Right atrium auricular region (tissue), 2 donors: ENCODE data around the gene ABCD3. TPM values are rescaled to one million over a fixed set of nuclear protein-coding genes. Genes with fewer than 3 reads are reported as not detected.
A peak's percentile ranks its signal among the peaks of the same experiment; 100 is the strongest.

Experiments
- DNase-seq: peaks from one replicate; pipeline ENCODE4 v3.0.0-alpha.2; 2019; ENCODE audit warnings: low spot score
- H3K27ac ChIP-seq, 2 donors: fragments of 200-600 bp; sonication (generic); 1 replicate in 1 of 2; 2 replicates in 1 of 2; pipeline ENCODE4 v1.5.1; 2016 to 2019
- H3K27me3 ChIP-seq, 2 donors: fragments of 200-600 bp; sonication (generic); one replicate each; pipeline versions ENCODE4 v1.5.1 to v1.6.0; 2017 to 2019
- H3K36me3 ChIP-seq: fragments of 200-600 bp; sonication (generic); one replicate; pipeline ENCODE4 v1.5.1; 2016
- H3K4me1 ChIP-seq, 2 donors: fragments of 200-600 bp; sonication (generic); one replicate each; pipeline versions ENCODE4 v1.5.1 to v1.6.0; 2017 to 2019
- H3K4me3 ChIP-seq, 2 donors: fragments of 200-600 bp; sonication (generic); 1 replicate in 1 of 2; 2 replicates in 1 of 2; pipeline ENCODE4 v1.5.1; 2017 to 2019; ENCODE audit warnings: mild to moderate bottlenecking in 1 of 2, moderate library complexity in 1 of 2
- H3K9me3 ChIP-seq, 2 donors: fragments of 200-600 bp; sonication (generic); one replicate each; pipeline ENCODE4 v1.5.1; 2019
- total RNA-seq, 2 donors: library from RNA; depleted of rRNA; stranded (reverse); fragments of >200 nt; gene quantifications; one replicate each; pipeline ENCODE4 v1.1.0, GENCODE V29; 2016
- TF ChIP-seq, protein P1 (sequence below), 2 donors: fragments of 200-600 bp; sonication (generic); IDR thresholded peaks; one replicate each; pipeline ENCODE4 v1.5.1; 2019; ENCODE audit warnings: antibody characterized with exemption in 2 of 2

ABCD3 gene
- total RNA-seq, 2 donors from 2014 or later, result 24.6 to 54.1 TPM

DNA sequence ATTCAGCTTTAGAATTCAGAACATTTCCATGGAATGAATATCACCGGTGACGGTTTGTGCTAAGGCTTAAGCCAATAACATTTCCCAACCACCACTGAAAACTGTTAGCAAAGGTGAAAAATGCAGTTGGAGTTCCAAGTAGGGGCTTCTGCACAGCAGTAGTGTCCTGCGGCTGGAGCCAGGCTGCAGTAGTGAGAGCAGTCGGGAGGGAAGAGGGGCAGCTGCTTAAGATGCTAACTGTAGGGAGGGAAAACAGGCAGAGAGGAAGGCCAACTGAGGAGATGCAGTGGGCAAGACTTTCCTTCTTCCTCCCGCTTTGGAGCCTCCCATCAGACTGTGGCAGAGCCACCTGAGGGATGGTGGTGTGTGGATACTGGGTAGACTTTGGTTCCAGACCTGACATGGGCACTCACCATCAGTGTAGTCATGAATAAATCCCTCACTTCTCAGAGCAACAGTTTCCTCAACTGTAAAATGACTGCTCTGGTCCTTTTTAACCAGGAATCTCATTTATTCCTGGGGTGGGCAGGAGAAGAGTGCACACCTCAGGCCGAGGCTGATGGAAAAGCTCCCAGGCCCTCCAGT is 120.1 kb downstream of the ABCD3 start:
- Histone ChIP-seq H3K9me3 (no peaks in the 10 kb centered on the region), H3K4me3 (peak overlapping the region; percentile 7 to 83), H3K27ac (peak overlapping the region; percentile 22 to 97), H3K36me3 (peaks cover 14% of the 10 kb centered on the region), H3K4me1 (peaks cover 0 to 40% of the 10 kb centered on the region in 2 donors), H3K27me3 (no peaks in the 10 kb centered on the region)
- no peak for DNase-seq
- TF ChIP-seq, protein P1, sequence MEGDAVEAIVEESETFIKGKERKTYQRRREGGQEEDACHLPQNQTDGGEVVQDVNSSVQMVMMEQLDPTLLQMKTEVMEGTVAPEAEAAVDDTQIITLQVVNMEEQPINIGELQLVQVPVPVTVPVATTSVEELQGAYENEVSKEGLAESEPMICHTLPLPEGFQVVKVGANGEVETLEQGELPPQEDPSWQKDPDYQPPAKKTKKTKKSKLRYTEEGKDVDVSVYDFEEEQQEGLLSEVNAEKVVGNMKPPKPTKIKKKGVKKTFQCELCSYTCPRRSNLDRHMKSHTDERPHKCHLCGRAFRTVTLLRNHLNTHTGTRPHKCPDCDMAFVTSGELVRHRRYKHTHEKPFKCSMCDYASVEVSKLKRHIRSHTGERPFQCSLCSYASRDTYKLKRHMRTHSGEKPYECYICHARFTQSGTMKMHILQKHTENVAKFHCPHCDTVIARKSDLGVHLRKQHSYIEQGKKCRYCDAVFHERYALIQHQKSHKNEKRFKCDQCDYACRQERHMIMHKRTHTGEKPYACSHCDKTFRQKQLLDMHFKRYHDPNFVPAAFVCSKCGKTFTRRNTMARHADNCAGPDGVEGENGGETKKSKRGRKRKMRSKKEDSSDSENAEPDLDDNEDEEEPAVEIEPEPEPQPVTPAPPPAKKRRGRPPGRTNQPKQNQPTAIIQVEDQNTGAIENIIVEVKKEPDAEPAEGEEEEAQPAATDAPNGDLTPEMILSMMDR (IDR thresholded peaks at IDR 0.05), result peak in 1 of 2 donors; percentile 29

DNA sequence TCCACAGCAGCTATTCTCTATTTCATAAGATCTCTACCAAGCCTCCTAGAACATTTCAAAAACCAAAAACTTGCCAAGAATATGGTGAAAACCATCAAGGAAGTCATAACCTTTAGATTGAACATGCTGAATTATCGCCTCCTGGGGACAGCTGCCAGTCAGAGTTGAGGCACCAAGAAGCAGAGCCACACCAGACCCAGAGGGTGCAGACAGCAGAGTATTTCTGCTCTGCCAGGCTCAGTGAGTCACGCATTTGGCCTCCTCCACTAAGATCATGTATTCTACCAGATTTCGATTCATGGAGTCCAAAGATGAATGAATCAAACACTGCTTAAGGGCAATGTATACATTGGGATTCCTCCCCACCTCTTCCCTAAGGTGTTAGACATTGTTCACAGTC is 121.3 kb downstream of the ABCD3 start:
- no peaks in the 10 kb centered on the region for H3K27me3 ChIP-seq
- TF ChIP-seq, protein P1 (IDR thresholded peaks at IDR 0.05), result no peak
- peak overlapping the region; percentile 72 to 83 for H3K4me3 ChIP-seq
- peaks cover 0 to 52% of the 10 kb centered on the region in 2 donors for H3K4me1 ChIP-seq
- DNase-seq, result no peak
- no peaks in the 10 kb centered on the region for H3K9me3 ChIP-seq
- peak overlapping the region; percentile 92 to 97 for H3K27ac ChIP-seq
- H3K36me3 ChIP-seq, result peaks cover 8% of the 10 kb centered on the region

DNA sequence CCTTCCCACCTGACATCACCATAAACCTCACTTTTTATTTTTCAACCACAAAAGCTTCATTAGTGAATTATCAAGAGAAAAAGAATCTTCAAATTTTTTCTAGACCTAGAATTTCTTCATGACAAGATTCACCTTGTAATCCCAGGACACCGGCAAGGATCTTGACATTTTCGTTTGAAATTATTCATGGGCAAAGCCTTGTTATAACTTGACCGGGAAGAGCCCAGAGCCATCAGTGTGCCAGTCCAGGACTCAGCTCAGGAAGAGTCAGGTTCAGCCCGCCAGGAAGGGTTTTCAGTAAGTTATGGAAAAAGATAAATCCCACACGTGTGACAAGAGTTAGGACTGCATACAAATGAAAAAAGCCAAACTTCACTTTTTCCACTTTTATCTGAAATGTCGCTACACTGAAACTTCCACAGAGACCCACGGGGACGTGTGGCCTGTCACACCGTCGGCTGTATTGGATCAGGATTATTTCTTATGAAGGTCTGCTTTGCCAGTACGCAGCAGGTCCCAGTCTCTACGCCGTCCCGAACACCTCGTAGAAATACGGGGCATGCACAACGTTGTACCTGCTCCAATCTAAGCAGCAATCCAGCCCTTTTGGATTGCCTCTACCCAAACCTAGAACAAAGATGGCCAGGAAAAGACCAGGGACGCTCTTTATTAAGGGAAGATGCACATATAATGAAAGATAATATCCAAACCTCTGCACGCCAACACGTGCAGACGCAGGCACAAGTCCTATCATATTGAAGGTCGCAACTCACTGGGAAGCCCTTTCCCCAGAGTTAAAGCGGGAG is 122.5 kb downstream of the ABCD3 start:
- Histone ChIP-seq H3K27me3 (no peaks in the 10 kb centered on the region), H3K9me3 (no peaks in the 10 kb centered on the region), H3K4me3 (peak overlapping the region; percentile 72 to 83), H3K4me1 (peaks cover 0 to 58% of the 10 kb centered on the region in 2 donors), H3K27ac (peak overlapping the region; percentile 92 to 97), H3K36me3 (no peaks in the 10 kb centered on the region)
- TF ChIP-seq, protein P1 (IDR thresholded peaks at IDR 0.05), result no peak
- DNase-seq, result no peak

DNA sequence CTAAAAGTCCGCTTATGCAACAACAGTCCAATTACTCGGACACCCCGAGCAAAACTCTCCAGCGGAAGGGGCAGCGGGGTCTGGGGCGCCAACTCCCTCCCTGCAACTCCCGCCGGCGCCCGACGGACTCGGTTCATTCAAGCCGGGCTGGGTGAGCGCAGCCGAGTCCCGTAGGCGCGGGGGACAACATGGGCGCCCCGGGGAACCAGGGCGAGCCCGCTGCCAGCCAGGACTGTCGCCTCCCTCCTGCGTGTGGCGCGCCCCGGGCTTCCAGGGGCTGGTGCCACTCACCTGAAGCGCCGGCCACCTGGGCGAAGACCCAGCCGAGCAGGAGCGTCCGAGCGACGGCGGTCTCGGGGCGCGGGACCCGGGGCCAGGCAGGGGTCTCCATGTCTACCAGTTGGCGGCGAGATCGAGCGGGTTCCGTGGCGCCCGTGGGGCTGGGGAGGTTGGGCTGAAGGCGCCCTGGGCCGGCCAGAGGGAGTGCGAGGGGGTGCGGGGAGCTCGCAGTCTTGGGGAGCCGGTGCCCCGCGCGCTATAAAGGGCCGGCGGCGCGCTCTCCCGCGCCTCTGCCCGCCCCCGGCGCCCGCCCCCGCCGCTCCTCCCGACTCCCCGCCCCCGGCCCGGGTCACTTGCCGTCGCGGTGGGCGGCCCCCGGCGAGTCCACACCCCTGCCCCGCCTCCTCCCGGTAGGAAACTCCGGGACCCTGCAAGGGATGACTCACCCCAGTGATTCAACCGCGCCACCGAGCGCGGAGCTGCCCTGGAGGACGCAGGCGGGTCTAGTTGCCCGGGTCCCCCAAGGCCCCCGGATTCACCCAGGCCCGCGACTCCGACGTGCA is 123.3 kb downstream of the ABCD3 start, which contains the start of gene F3:
F3 (minus strand) TSS at position 514 of the 842 bp plus-strand sequence; CDS start at position 391, 123 bp downstream.
- peak within 1 kb of the TSS; percentile 92 to 97 for H3K27ac ChIP-seq
- H3K27me3 ChIP-seq, result no peaks in the 10 kb centered on the region
- peaks cover 0 to 50% of the 10 kb centered on the region in 2 donors for H3K4me1 ChIP-seq
- H3K36me3 ChIP-seq, result no peaks in the 10 kb centered on the region
- peak; percentile 88 for DNase-seq
- H3K9me3 ChIP-seq, result no peaks in the 10 kb centered on the region
- TF ChIP-seq, protein P1 (IDR thresholded peaks at IDR 0.05), result no peak
- H3K4me3 ChIP-seq, result peak within 1 kb of the TSS; percentile 72 to 83

DNA sequence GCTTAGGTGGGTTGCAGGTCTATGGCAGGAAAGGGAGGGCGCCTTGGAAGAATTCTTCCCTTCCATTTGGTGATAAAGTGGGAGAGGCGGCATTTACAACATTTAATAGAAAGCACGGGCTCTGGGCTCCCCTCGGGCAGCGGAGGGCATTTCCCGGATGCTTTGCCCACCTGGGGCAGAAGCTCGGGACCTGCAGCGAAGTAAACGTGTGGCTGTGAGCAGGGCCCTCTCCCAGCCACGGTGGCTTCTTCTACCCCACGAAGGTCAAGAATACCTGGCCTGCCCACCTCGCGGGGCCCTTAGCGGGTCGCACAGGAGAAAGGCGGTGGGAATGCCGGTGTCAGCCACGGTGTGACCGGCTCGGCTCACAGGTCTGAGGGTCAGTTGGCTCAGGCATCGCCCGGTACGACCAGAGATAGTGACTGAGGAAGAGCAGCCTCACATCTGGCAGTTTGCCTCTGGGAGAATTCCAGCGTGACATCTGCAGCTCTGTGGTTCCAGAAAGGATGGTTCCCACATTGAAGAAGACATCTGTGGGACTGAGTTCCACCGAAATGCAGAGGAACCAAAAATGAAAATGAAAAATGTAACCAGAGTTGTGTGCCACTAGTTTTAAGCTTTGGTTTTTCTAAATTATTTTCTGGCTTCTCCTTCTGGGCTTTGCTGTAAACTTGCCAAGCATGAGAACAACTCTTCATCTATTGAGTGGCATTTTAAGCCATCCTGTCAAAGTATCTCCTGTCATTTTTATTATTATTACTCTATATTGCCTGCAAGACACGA is 124.1 kb downstream of the ABCD3 start:
- Histone ChIP-seq H3K27ac (peak overlapping the region; percentile 92 to 97), H3K27me3 (no peaks in the 10 kb centered on the region), H3K4me1 (peaks cover 0 to 48% of the 10 kb centered on the region in 2 donors), H3K9me3 (no peaks in the 10 kb centered on the region), H3K4me3 (peak overlapping the region; percentile 72 to 83), H3K36me3 (no peaks in the 10 kb centered on the region)
- DNase-seq, result no peak
- TF ChIP-seq, protein P1 (IDR thresholded peaks at IDR 0.05), result no peak
